ENCODE measurements around the gene KRTAP21-2.
"Not testable (repeated sequence)": the region's sequence is repeated elsewhere in the genome, so short reads cannot be mapped to it uniquely, and the experiment has no call there.

KRTAP21-2 gene

GRCh38 chr21:30747159-30747558 lies at the start of gene KRTAP21-2:
Gene KRTAP21-2 (minus strand): TSS chr21:30747259. CDS start chr21:30747202, 57 bp downstream.
- DNase-seq: no peak

- no peak for DNase-seq
Measured at GRCh38 chr21:30793581-30794314, 46.7 kb upstream of the KRTAP21-2 start.

- no peak for DNase-seq
Measured at GRCh38 chr21:30779249-30779648, 32.2 kb upstream of the KRTAP21-2 start.

GRCh38 chr21:30769724-30770431 lies 22.8 kb upstream of the KRTAP21-2 start:
- DNase-seq: no peak

DNA sequence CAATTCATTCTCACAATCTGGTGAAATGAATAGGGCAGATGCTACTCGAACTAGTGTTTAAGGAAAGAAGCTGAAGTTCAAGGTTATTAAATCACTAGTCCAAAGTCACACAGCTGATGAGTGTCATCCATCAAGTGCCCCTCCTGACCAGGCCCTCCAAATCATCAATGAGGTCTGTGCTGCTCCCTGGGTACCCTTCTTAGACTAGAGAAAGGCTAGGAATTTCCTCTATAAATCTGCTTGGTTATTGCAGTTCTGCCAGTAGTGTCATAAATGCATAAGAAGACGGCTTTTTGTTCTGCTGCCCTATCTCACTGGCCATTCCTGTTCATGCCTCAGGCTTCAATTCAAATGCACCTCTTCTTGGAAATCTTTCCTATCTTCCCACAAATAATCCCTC lies 13.7 kb upstream of the KRTAP21-2 start:
- no peak for DNase-seq

DNA sequence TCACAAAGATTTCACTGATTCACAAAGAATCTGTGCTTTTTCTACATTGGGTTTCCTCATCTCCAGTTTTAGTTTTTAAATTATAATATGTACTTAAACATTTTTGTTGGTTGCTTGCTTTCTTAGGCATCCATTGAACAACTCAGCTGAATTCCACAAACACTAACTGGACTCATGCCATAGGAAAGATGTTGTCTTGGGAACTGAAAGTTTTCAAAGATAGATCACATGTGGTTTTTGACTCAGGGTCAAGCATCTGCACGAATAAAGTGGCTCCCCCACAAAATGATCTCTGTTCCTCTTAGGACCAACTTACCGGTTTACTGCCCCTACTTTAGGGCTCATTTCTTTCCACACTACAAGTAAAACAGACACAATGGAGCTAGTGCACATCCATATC lies 11.2 kb upstream of the KRTAP21-2 start:
- no peak for DNase-seq

DNA sequence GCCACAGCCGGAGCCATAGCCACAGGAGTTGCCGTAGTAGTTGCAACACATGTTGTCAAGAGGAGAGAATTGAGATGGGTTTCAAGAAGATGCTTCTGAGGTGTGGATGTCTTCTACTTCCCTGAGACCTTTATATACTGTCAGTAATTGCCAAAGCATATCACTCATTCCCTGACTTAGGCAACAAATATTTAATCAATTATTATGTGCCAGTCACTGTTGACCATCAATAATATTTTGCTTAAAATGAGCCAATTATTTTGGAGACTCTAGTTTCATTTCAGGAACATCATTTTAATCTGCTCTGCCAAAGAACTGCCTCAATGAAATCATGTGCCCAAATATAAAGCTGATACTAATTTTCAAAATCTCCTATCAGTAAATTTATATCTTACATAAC lies 8.3 kb upstream of the KRTAP21-2 start, which contains the start of gene KRTAP21-1:
KRTAP21-1 (minus strand) TSS at position 101 of the 400 bp plus-strand sequence; CDS start at position 51, 50 bp downstream.
- not testable (repeated sequence) for DNase-seq

DNA sequence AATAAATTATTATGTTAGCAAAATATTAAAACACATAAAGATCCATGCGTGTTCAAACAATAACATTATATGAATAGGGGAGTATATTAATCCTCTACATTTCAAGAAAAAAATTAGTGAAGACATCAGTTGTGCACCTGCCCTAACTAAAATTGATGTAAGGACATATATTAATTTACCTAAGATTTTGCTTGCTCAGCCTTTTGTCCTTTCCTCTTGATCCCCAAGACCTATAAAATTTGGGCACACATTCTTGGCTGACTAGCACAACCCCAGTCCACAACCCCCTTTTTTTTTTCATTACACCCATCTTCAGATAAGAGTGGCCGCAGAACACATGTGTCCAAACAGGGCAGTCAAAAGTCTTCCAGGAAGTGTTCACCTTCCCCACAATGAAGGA lies 6.6 kb downstream of the KRTAP21-2 start:
- DNase-seq: no peak

DNA sequence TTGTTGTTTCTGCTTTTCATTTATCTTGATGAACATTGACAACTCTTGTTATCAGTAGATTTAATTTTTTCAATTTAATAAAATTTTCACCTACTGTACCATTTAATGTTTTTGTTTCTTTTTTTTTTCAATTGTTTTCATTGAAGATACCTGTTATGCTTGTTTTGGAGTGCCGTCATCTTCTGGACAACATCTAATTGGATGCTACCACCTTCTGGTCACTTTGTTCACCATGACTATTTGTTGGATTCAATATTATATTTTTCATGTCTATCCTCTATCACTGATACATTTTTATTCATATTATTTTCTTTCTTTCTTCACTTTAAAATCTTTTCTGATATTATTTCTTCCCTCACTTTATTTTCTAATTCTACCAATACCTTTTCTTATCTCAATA lies 14.0 kb downstream of the KRTAP21-2 start:
- no peak for DNase-seq

DNA sequence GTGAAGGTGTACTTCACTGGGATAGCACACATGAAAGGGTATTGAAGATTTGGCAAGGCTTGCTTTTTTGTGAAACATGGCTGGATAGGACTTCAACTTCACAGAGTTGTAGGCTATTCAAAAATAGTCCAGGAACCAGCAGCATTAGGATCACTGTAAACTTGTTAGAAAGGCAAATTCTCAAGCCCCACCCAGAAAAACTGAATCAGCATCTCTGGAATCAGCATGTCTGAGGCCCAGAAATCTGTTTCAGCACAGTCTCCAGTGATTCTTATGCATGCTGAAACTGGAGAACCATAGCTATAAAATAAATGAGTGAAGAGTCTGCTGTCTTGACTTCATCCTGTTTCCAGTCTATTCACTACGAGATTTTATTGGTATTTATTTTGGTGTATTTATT lies 20.3 kb downstream of the KRTAP21-2 start:
- no peak for DNase-seq

DNA sequence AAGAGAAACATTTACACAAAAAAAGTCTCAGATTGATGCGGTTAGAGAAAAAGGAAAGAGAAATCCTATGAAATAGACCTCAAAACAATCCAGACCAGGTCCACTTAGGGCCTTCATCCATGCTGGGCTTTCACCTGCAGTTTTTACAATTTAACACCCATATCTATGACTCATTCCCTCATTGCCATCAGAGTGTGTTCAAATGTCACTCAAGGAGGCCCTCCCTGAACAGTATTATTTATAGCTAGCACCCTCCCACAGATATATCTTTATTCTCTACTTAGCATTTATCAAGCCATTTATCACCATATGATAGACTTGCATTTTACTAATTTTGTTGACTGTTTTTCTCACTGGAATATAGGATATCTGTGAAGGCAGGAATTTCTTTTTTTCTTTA lies 27.7 kb downstream of the KRTAP21-2 start:
- DNase-seq: no peak

DNA sequence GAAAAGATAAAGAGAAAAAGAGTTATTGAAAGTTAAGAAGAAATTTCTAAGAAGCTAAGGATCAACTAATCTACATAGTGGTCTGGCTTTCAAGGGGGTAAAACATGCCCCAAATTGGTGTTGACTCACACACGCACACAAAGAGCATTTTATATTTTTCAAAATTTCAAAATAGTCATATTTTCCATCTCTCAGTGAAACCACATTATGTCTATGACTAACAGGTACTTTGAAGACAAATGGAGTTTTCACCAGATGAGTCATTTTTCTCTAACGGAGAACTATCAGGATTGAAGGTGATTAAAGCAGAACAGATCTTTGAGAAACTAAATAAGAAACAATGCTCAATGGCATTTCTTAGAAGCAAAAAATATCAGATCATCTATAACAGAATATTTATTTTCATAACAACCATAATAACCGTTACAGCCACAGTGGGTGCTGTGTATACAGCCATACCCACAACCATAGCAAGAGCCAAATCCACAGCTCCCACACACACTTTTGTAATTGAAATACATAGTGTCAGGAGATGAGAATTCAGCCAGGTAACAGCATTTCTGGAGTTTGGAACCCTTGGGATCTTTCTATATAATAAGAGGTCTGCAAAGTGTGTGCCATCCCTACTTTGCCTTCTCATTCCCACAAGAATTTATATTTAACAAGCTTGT lies 28.7 kb downstream of the KRTAP21-2 start, which contains the start of gene KRTAP21-3:
KRTAP21-3 (minus strand) TSS at position 539 of the 671 bp plus-strand sequence; CDS start at position 521, 18 bp downstream.
- no peak for DNase-seq

DNA sequence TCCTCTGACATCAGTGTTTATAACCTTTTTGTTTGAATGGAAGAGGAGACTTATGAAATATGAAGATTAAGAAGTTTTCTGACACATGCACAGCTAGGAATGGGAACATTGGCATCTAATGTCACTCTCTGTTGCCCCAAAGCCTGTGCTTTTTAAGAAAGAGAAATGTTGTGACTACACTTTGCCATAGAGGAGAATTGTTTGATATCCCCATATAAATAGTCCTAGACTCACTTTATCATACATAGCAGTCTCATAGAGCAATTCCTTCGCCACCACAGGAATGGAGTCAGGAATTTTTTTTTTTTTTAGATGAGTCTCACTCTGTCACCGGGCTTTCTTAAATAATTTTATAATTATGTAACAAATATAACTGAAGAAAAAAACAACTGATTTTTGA lies 30.0 kb downstream of the KRTAP21-2 start:
- no peak for DNase-seq

DNA sequence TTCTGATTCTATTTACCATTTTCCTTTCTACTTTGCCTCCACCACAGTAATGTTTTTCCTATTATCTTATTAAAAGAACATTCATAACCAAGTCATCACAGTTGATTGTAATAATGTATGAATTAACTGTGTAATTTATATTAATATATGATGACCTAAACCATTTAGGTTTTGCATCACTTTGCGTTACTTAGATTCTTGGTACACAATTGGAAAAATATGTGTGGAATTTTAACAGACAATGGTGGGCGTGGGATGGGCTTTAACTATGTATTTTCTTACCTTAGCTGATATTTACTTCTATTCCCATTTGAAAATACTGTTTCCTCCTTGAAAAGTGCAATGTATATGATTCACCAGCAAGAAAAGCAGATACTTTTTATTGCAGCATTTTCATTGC lies 32.1 kb downstream of the KRTAP21-2 start:
- DNase-seq: no peak

GRCh38 chr21:30714456-30714855 lies 32.6 kb downstream of the KRTAP21-2 start:
- DNase-seq: no peak

DNA sequence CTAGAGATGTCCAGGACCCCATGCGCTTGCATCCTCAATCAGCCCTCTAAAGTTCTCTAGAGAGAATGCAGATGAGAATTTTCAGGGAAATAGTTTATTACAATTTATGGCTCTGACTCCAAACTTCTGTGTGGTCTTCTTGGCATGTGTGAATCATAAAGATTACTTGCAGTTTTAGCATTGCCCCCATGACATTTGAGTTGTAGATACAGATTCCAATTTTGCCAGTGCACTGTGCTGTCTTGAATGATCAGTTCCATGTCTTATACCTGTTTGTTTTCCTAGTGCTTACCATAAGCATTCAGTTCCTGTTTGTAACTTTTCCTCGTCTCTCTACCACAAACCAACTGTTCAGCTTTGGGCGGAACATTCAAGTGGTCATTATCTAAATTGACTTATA lies 33.3 kb downstream of the KRTAP21-2 start:
- no peak for DNase-seq

GRCh38 chr21:30710499-30710898 lies 36.6 kb downstream of the KRTAP21-2 start:
- DNase-seq: no peak

- DNase-seq: no peak
Measured at GRCh38 chr21:30707409-30707808, 39.6 kb downstream of the KRTAP21-2 start.
